ENCODE data around the gene DEPDC5.

The DEPDC5 gene

GRCh38 chr22:31895411-31896123 lies 141.7 kb downstream of the DEPDC5 start:
- no peak for DNase-seq (ENCODE audit: low read depth in 2 of 2)

DNA sequence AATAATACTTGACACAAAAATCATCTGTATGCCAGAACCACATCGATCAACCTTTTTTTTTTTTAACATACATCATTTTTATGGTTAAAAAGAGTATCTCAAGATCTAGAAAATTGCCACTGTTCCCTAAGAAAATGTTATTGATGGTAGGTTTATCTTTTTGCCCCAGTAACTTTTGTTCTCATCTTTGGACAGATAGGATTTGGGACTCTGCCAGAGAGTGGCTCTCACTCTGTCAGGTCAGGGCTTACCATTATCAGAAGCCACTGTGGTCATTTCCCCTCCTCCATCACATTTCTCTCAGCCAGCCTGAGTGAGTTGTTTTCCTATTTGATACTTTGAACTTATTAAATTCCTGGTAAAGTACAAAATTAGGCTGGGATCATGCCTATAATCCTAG lies 142.7 kb downstream of the DEPDC5 start:
- no peak for DNase-seq (ENCODE audit: low read depth in 2 of 2)

GRCh38 chr22:31897842-31898805 lies 144.3 kb downstream of the DEPDC5 start:
- no peak for DNase-seq (ENCODE audit: low read depth in 2 of 2)

DNA sequence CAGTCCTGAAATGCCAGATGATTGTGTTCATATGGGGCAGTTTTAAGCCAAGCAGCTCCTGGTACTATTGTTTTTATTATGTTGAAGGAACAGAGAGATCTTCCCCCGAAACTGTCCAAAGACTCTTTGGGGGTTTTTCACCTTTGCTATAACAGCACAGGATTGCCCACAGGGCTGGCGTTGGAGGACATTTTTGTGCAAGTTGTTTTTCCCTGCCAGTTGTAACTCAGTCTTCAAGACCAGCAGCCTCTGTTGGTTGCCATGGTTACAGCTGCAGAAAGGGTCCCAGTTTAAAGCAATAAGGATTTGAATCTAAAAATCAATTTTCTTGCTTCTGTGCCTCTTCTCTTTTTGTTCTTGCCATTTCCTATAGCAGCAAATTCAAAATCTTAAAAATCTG lies 145.1 kb downstream of the DEPDC5 start:
- DNase-seq (ENCODE audit: low read depth in 2 of 2): no peak

GRCh38 chr22:31899669-31900068 lies 145.8 kb downstream of the DEPDC5 start:
- no peak for DNase-seq (ENCODE audit: low read depth in 2 of 2)

DNA sequence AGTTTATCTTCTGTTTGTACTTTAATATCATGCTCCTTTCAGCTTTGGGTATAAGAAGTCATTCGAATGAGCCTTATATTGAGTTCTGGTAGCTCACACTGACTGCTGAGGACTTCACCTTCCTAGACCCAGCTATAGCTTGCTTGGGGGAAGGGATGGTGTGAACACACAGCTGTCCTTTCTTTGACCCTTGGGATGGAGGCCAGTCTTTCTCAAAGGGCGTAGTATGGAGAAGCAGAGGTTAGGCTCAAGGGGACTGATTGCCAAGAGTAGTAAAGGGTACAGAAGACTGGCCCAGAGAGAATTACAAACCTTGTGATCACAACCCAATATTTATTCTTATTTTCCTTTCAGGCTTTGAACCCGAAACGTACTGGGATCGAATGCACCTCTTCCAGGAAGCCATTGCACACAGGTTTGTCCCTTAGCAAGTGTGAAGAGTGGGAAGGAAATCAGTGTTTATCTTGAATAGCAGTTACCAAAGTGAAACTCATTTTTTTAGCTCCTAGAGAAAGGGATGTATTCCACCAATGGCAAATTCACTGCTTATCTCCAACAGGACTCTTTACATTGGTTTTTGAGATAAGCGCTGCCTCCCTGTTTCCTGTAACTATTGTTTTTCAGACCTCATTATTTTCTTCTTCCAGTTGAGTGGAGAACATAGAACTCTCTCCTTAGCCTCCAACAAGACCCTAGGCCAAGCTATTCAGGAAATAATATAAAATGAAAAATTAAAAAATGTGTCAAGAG lies 147.7 kb downstream of the DEPDC5 start:
- no peak for DNase-seq (ENCODE audit: low read depth in 2 of 2)

DNA sequence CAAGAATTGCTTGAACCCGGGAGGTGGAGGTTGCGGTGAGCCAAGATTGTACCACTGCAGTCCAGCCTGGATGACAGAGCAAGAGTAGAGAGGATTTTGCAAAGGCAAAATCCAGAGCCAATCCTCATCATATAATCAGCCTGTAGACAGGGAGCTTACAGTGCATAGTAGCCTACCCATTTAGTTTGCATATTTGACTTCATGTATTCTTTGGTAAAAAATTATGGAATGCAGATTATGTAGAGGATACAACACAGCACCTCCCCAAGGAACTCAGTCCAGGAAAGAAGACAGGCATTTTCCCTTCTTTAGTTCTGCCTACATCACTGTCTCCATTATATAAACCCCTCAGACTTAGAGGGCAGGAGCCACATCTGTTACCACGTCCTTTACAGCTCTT lies 150.8 kb downstream of the DEPDC5 start:
- DNase-seq (ENCODE audit: low read depth in 2 of 2): no peak

DNA sequence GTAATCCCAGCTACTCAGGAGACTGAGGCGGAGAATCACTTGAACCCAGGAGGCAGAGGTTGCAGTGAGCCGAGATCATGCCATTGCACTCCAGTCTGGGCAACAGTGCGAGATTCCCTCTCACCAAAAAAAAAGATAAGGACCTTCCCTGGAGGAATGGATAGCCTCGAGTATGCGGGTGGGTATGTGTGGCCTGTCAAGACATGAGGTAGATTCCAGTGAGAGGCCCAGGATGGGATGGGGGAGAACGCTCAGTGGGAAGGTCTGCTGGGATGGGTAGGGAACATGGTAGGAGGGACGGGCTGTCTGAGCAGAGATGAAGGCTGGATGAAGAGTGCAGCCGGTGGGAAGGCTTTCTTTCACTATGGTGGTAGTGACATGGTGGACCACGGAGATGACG lies 151.5 kb downstream of the DEPDC5 start:
- no peak for DNase-seq (ENCODE audit: low read depth in 2 of 2)

DNA sequence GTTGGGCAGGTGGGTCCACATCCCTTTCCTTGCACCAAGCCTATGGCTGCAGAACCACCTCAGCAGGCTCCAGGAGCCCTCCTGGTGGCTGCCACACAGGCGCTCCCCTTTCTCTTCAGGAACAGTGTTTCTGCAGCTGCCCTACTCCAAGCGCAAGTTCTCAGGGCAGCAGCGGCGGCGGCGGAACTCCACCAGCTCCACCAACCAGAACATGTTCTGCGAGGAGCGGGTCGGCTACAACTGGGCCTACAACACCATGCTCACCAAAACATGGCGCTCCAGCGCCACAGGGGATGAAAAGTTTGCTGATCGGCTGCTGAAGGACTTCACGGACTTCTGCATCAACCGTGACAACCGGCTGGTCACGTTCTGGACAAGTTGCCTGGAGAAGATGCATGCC lies 152.3 kb downstream of the DEPDC5 start:
- DNase-seq (ENCODE audit: low read depth in 2 of 2): no peak

- no peak for DNase-seq (ENCODE audit: low read depth in 2 of 2)
Observed at GRCh38 chr22:31906569-31906968, 152.8 kb downstream of the DEPDC5 start.

DNA sequence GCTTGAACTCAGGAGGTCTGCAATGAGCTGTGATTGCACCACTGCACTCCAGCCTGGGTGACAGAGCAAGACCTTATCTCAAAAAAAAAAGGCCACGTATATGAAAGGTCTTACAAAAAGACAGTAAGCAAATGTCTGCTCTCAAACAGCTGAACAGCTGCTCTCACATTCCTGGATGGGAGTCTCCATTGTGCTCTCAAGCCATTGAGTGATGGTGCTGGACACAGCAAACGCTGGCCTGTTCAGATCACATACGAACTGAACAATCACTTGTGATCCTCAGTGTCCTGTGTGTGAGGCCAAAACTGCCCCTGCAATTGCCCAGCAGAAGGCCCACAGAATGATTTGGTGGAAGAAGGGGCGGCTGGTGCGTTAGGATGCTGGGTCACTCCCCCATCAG lies 156.2 kb downstream of the DEPDC5 start:
- DNase-seq (ENCODE audit: low read depth in 2 of 2): no peak

DNA sequence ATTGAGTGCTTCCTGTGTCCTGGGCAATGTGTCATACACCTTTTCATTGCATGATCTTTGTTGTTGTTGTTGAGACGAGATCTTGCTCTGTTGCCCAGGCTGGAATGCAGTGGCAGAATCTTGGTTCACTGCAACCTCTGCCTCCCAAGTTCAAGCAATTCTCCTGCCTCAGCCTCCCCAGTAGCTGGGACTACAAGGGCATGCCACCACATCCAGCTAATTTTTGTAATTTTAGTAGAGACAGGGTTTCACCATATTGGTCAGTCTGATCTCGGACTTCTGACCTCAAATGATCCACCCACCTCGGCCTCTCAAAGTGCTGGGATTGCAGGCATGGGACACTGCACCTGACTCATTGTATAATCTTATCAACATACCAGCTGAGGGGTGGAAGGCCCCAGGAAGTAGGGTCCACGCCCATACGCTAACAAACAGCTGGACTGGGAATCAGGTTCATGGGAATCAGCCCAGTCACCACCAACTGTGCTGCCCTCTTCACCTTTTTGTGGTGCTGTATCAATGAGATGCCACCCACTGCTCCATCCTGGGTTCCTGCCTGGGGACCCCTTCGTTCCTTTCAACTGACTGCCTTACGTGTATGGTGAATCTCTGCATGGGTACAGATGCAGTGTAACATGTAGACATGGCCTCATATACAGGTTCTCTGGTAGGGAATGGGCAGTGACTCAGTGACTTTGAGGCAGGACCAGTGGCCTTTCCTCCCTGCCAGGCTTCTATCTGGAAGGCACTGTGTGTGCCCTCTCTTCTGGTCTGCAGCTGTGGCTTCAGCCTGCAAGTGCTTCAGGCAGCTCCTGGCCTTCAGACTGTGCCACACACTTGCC lies 158.0 kb downstream of the DEPDC5 start:
- no peak for DNase-seq (ENCODE audit: low read depth in 2 of 2)

GRCh38 chr22:31912407-31912743 lies 158.6 kb downstream of the DEPDC5 start:
- DNase-seq (ENCODE audit: low read depth in 2 of 2): no peak

GRCh38 chr22:31915586-31915985 lies 161.8 kb downstream of the DEPDC5 start:
- no peak for DNase-seq (ENCODE audit: low read depth in 2 of 2)

DNA sequence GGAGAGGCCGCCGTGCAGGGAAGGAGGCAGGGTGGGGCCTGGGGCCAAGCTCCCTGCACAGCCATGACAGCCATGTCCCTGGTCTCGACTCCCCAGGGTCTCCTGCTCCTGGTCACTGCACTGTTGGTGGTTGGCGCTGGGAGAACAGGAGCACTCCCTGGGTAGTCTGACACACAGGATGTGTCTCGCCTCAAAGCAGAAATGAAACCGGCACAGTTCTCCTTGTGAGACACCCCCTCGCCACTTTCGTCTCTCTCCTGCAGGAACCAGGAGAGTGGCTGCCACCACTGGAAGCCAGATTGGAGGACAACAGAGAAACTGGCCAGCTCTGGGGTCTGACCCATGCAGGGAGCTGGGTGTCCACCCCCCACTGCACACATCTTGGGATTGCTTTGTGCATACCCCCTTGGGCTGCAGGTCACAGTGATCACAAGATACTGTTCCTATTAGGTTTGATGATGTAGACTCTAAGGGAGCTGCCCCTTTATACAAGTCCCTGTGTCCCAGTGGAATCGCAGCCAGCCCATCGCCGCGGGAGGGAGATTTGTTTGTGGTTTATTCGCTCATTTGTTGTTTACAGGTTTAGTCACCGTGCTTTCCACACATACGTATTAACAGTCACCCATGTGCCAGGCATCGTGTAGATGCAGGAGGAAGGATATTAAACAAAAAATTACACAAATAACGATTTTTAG lies 163.6 kb downstream of the DEPDC5 start:
- no peak for DNase-seq (ENCODE audit: low read depth in 2 of 2)

DNA sequence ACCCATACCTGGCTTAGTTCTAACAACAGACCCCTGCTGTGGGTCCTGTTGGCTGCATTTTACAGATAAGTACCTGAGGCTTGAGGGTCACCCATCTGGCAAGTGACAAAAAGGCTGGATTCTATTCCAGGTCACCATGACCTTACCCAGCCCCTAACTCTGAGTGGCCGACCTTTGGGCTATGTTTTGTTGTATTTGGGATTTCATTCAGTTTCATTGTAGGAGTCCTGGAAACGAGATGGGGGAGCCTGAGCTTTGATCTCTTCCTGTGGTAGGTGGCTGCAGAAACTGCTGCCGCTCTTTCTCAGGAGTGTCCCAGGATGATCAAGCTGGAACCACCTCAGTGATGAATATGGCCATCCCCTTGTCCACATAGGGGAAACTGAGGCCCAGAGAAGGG lies 165.9 kb downstream of the DEPDC5 start:
- no peak for DNase-seq (ENCODE audit: low read depth in 2 of 2)

DNA sequence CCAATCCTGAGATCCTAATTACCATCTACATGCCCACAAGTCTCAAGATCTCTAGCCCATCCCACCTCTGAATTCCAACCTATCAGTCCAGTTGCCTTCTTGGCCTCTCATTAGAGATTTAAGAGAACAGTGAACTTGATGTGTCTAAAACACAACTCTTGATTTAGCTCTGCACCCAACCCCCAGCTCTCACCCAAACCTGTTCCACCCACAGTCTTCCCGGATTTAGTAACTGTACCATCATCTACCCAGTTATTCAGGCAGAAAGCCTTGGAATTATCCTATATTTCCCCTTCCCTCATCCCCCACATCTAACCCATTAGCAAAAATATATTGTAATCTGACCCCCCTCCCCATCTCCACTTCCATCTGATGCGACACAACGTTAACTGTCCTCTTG lies 166.5 kb downstream of the DEPDC5 start:
- DNase-seq (ENCODE audit: low read depth in 2 of 2): no peak

DNA sequence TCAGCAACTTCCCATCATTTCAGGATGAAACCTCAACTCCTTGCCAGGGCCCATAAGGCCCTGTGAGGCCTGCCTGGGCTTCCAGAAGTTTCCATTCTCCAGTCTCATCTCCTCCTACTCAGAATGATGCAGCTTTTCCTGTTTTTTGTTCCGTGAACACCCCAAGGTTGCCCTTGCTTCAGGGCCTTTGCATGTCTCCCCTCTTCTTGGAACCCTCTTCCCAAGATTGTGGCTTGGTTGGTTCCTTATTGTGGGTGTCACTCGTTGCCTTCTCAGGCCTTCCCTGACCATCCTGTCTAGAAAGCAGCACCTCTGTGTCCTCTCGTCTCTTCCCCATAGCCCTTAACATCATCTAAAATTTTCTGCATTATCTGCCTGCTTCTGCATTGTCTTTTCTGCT lies 167.3 kb downstream of the DEPDC5 start:
- no peak for DNase-seq (ENCODE audit: low read depth in 2 of 2)

DNA sequence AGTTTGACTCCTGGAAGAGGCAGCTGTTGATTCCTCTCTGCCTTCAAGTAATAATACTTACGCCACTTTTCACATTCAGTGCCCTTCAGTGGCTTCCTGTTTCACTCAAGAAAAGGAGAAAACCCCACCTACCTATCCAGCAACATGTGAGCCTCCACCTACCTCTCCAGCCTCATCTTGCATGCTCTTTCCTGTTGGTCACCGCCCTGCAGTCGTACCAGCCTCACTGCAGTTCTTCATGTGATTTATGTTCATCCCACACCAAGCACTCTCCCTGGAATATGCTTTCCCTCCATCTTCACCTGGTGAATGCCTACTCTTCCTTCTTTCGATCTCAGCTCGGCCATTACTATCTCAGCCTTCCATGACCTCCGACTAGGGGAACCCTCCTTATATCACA lies 168.7 kb downstream of the DEPDC5 start:
- DNase-seq (ENCODE audit: low read depth in 2 of 2): no peak

GRCh38 chr22:31923136-31923535 lies 169.3 kb downstream of the DEPDC5 start:
- DNase-seq (ENCODE audit: low read depth in 2 of 2): no peak

GRCh38 chr22:31923747-31924146 lies 169.9 kb downstream of the DEPDC5 start:
- no peak for DNase-seq (ENCODE audit: low read depth in 2 of 2)

Measured in stimulated activated CD8-positive, alpha-beta memory T cell treated with anti-CD3 and anti-CD28 coated beads, Interleukin-7, amount 100 ng/mL, for 1 hour (primary cell).